Activated naive CD8-positive, alpha-beta T cell treated with anti-CD3 and anti-CD28 coated beads, Interleukin-2, amount 10 ng/mL, durations not matched to agents 7 days and 5 days (primary cell): Measurements from ENCODE around the gene KAZN. TPM values are rescaled to one million over a fixed set of nuclear protein-coding genes. Genes with fewer than 3 reads are reported as not detected.

Source experiments
- ATAC-seq: fragments of 150-1000 bp; cut with Tn5 transposase; one replicate; pipeline ENCODE4 v1.10.0; 2021; ENCODE audit warnings: low read depth, moderate library complexity
- POLR2A ChIA-PET: fragments of 350-600 bp; sonication (Branson Sonifier 250); formaldehyde crosslinking; loops from one replicate; lab custom pipeline; 2021; ENCODE audit warnings: antibody characterized with exemption; lab: Charles Lee
- DNase-seq: peaks from one replicate; pipeline ENCODE4 v3.0.0; 2021
- H3K27ac Mint-ChIP-seq: one replicate; pipeline ENCODE4 v1.8.0; 2022; ENCODE audit warnings: mild to moderate bottlenecking, mixed read lengths
- H3K27me3 Mint-ChIP-seq: one replicate; pipeline ENCODE4 v1.8.0; 2022; ENCODE audit warnings: mild to moderate bottlenecking, moderate library complexity, mixed read lengths
- H3K36me3 Mint-ChIP-seq: one replicate; pipeline ENCODE4 v1.8.0; 2021; ENCODE audit warnings: mild to moderate bottlenecking, mixed read lengths
- H3K4me1 Mint-ChIP-seq: one replicate; pipeline ENCODE4 v1.8.0; 2021; ENCODE audit warnings: mixed read lengths
- H3K4me3 Mint-ChIP-seq: one replicate; pipeline ENCODE4 v1.8.0; 2022; ENCODE audit warnings: mild to moderate bottlenecking, moderate library complexity, mixed read lengths
- H3K9me3 Mint-ChIP-seq: one replicate; pipeline ENCODE4 v1.8.0; 2021; ENCODE audit warnings: mixed read lengths
- total RNA-seq, 2 experiments: library from RNA; stranded (reverse); gene quantifications; one replicate each; pipeline ENCODE4 v1.2.3, GENCODE V29; 2021

Gene KAZN
- total RNA-seq, 2 experiments from 2014 or later = 0.91 to 1.4 TPM

DNA sequence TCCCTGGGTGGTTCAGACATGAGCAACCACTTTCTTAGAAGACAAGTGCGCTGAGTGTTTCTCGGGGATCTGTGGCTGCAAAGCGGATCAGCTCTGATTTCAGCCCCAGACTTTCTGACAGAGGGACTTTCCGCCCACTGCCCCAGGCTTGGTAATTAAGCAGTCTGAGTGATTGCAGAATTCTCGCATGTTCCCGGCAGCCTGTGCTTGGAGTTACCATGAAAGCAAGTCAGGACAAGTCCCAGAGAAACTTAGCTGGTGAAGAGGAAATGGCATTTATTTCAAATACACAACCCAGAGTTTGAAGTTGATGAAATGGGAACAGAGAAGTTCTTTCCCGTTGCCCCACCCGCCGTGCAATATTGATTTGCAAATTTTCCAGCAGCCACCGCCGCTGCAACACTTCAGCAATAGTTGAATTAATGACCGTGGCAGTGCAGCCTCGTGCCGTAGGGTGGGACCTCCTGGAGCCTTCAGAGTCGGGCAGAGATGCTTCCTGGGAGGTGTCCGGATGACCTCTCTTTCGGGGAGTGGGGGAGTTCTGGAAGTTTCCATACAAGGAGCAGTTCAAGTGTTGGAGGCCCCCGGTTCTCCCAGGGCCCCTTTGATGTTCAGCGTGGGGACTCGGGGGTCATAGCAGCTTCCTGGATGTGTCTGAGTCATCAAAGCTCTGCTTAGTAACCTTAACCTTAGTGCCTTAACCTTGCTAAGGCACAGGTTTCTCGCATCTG lies 134.7 kb downstream of the KAZN start:
- no peaks in the 10 kb centered on the region for H3K4me1 Mint-ChIP-seq
- no peak overlapping the region for H3K4me3 Mint-ChIP-seq
- H3K27ac Mint-ChIP-seq = no peak overlapping the region
- no peak for DNase-seq
- ATAC-seq = no peak
- H3K9me3 Mint-ChIP-seq = no peaks in the 10 kb centered on the region
- no peaks in the 10 kb centered on the region for H3K36me3 Mint-ChIP-seq
- POLR2A ChIA-PET = no interaction called here
- H3K27me3 Mint-ChIP-seq = peaks cover 14% of the 10 kb centered on the region

- ATAC-seq (no peak), DNase-seq (no peak)
- no peaks in the 10 kb centered on the region for H3K36me3 Mint-ChIP-seq
- no peak overlapping the region for H3K27ac Mint-ChIP-seq
- peaks cover 14% of the 10 kb centered on the region for H3K27me3 Mint-ChIP-seq
- no peak overlapping the region for H3K4me3 Mint-ChIP-seq
- POLR2A ChIA-PET = no interaction called here
- H3K9me3 Mint-ChIP-seq = no peaks in the 10 kb centered on the region
- no peaks in the 10 kb centered on the region for H3K4me1 Mint-ChIP-seq
Measured at GRCh38 chr1:14733779-14734140, 135.3 kb downstream of the KAZN start.

- POLR2A ChIA-PET = no interaction called here
- DNase-seq (no peak), ATAC-seq (no peak)
- H3K4me3 Mint-ChIP-seq = no peak overlapping the region
- H3K27me3 Mint-ChIP-seq = peaks cover 20% of the 10 kb centered on the region
- H3K36me3 Mint-ChIP-seq = no peaks in the 10 kb centered on the region
- no peaks in the 10 kb centered on the region for H3K9me3 Mint-ChIP-seq
- no peak overlapping the region for H3K27ac Mint-ChIP-seq
- H3K4me1 Mint-ChIP-seq = no peaks in the 10 kb centered on the region
Measured at GRCh38 chr1:14735841-14736240, 137.4 kb downstream of the KAZN start.

DNA sequence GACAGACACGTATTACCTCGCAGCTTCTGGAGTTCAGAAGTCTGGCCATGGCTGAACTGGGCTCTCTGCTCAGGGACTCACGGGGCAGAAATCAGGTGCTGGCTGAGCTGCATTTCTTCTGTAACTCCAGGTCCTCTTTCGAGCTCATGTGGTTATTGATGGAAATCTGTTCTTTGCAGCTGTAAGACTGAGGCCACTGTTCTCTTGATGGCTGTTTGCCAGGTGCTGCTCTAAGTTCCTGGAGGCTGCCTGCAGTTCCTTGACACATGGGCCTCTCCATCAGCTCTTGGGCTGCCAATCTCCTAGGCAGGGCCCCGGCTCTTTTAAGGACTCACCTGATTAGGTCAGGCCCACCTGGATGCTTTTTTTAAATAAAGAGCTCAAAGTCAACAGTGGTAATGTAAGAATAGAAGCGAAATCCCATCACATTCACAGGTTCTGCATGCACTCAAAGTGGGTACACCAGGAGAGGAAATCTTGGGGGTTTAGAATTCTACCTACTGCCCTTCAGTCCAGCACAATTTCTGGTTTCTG lies 139.1 kb downstream of the KAZN start:
- Mint-ChIP-seq H3K27me3 (peaks cover 28% of the 10 kb centered on the region), H3K4me3 (no peak overlapping the region), H3K9me3 (no peaks in the 10 kb centered on the region), H3K36me3 (no peaks in the 10 kb centered on the region), H3K4me1 (no peaks in the 10 kb centered on the region), H3K27ac (no peak overlapping the region)
- POLR2A ChIA-PET = no interaction called here
- DNase-seq (no peak), ATAC-seq (no peak)

DNA sequence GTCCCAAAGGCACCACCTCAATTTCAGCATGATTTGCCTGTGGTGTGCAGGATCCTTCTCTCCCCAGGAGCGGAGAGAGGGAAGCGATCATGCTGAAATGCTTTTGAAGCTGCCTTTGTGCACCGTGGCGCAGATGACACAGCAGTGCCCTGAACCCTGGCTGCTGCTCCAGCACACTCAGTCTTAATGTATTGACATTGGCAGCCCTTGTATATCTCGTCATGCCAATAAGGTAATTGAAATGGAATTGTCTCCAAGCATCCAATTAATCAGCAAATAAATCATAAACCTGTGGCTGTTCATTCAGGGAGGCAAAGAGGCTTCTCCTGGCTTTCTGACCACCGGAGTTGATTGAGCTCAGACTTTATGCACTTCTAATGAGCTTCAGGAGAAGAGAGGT lies 139.8 kb downstream of the KAZN start:
- no peaks in the 10 kb centered on the region for H3K36me3 Mint-ChIP-seq
- peaks cover 28% of the 10 kb centered on the region for H3K27me3 Mint-ChIP-seq
- H3K4me1 Mint-ChIP-seq = no peaks in the 10 kb centered on the region
- DNase-seq (no peak), ATAC-seq (no peak)
- POLR2A ChIA-PET = no interaction called here
- H3K4me3 Mint-ChIP-seq = no peak overlapping the region
- H3K9me3 Mint-ChIP-seq = no peaks in the 10 kb centered on the region
- H3K27ac Mint-ChIP-seq = no peak overlapping the region

DNA sequence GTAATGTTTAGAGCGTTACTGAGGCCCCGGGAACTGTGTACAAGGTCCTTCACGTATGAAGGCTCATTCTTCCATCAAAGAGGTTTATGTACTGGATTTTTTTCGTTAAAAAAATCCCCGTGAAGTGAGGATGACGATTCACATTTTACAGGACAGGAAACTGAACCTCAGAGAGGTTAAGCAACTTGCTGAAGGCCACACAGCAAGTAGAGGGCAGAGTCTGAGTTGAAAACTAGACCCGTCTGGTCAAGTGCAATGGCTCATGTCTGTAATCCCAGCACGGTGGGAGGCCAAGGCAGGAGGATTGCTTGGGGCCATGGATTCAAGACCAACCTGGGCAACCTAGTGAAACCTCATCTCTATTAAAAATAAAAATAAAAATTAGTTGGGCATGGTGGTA lies 140.2 kb downstream of the KAZN start:
- H3K4me3 Mint-ChIP-seq = no peak overlapping the region
- POLR2A ChIA-PET = no interaction called here
- ATAC-seq = no peak
- H3K27ac Mint-ChIP-seq = no peak overlapping the region
- H3K27me3 Mint-ChIP-seq = peaks cover 28% of the 10 kb centered on the region
- DNase-seq = no peak
- no peaks in the 10 kb centered on the region for H3K4me1 Mint-ChIP-seq
- H3K36me3 Mint-ChIP-seq = no peaks in the 10 kb centered on the region
- no peaks in the 10 kb centered on the region for H3K9me3 Mint-ChIP-seq

DNA sequence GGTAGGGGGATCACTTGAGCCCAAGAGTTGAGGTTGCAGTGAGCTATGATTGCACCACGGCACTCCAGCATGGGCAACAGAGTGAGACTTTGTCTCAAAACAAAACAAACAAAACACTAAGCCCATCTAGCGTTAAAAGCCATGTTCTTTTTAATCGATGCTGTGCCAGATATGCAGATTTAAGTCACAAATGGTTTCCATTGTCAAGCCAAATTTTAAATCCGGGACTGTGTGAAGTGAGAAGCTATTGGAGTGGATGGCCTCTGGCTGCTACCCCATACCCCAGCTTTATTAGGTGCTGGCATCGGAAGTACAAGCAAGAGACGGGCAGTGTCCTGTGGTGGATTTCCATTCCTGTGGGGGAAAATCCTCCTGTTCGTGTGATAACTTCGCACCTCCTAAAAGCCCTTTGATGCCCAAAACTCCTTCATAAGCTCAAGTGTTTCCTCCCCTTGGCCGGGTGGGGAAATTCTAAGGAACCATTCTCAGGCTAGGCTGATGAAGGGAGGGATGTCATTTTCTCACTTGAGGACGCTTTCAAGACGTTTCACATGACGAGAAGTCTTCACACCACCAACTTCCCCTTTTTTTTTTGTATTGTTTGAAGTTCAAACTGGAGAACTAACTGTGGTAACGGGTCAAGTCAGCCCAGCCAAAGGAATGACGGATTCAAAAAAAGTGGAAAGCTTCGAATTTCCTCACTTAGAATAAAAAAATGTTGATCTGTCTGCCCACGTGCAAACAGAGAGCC lies 140.8 kb downstream of the KAZN start:
- DNase-seq (no peak), ATAC-seq (no peak)
- peaks cover 28% of the 10 kb centered on the region for H3K27me3 Mint-ChIP-seq
- H3K9me3 Mint-ChIP-seq = no peaks in the 10 kb centered on the region
- no peak overlapping the region for H3K4me3 Mint-ChIP-seq
- no peaks in the 10 kb centered on the region for H3K4me1 Mint-ChIP-seq
- POLR2A ChIA-PET = no interaction called here
- no peak overlapping the region for H3K27ac Mint-ChIP-seq
- no peaks in the 10 kb centered on the region for H3K36me3 Mint-ChIP-seq

GRCh38 chr1:14740016-14740415 lies 141.5 kb downstream of the KAZN start:
- H3K4me3 Mint-ChIP-seq = no peak overlapping the region
- POLR2A ChIA-PET = no interaction called here
- peaks cover 30% of the 10 kb centered on the region for H3K27me3 Mint-ChIP-seq
- H3K9me3 Mint-ChIP-seq = no peaks in the 10 kb centered on the region
- no peak for ATAC-seq
- DNase-seq = no peak
- H3K27ac Mint-ChIP-seq = no peak overlapping the region
- H3K4me1 Mint-ChIP-seq = no peaks in the 10 kb centered on the region
- H3K36me3 Mint-ChIP-seq = no peaks in the 10 kb centered on the region

DNA sequence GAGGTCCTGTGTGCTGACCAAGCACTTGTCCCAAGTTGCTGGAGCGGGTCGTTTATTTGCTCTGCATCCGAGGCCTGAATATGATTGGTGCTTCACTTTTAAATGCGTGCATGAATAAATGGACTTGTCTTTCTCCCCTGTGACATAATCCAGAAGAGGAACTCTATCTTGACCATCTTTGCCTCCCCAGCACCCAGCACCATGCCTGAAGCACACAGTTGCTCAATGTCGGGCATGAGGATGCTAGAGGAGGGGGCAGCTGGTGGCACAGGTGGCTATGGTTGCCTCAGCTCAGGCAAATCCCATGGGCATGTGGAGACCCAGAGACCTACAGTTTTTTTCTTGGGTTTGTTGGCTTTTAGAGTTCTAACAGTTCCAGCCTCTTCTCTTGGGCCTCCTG lies 142.6 kb downstream of the KAZN start:
- no peaks in the 10 kb centered on the region for H3K4me1 Mint-ChIP-seq
- H3K27me3 Mint-ChIP-seq = peaks cover 23% of the 10 kb centered on the region
- H3K9me3 Mint-ChIP-seq = no peaks in the 10 kb centered on the region
- no peak for DNase-seq
- H3K4me3 Mint-ChIP-seq = no peak overlapping the region
- H3K27ac Mint-ChIP-seq = no peak overlapping the region
- POLR2A ChIA-PET = no interaction called here
- no peaks in the 10 kb centered on the region for H3K36me3 Mint-ChIP-seq
- ATAC-seq = no peak

DNA sequence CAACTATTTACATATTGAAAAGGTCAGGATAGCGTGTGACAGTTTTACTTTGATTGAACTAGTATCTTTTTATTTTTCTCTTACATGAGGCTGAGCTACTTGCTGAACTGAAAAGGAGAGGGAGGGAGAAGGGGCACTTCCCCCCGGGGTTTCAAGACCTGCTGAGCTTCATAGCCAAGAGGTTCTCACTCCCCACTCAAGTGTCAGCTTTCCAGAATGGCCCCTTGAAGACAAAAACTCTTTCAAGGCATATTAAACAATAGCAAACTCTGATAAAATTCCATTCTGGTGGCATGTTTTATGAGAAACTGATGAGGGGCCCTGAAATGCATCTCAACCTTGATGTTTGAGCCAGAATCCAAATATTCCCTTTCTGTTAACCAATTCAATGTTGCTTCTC lies 143.0 kb downstream of the KAZN start:
- peaks cover 23% of the 10 kb centered on the region for H3K27me3 Mint-ChIP-seq
- no peaks in the 10 kb centered on the region for H3K9me3 Mint-ChIP-seq
- POLR2A ChIA-PET = no interaction called here
- H3K27ac Mint-ChIP-seq = no peak overlapping the region
- no peak for DNase-seq
- no peak for ATAC-seq
- no peaks in the 10 kb centered on the region for H3K4me1 Mint-ChIP-seq
- H3K4me3 Mint-ChIP-seq = no peak overlapping the region
- H3K36me3 Mint-ChIP-seq = no peaks in the 10 kb centered on the region

GRCh38 chr1:14742181-14742980 lies 143.9 kb downstream of the KAZN start:
- H3K4me3 Mint-ChIP-seq = no peak overlapping the region
- no peaks in the 10 kb centered on the region for H3K4me1 Mint-ChIP-seq
- POLR2A ChIA-PET = no interaction called here
- peaks cover 16% of the 10 kb centered on the region for H3K27me3 Mint-ChIP-seq
- ATAC-seq (no peak), DNase-seq (no peak)
- no peaks in the 10 kb centered on the region for H3K36me3 Mint-ChIP-seq
- no peaks in the 10 kb centered on the region for H3K9me3 Mint-ChIP-seq
- H3K27ac Mint-ChIP-seq = no peak overlapping the region

DNA sequence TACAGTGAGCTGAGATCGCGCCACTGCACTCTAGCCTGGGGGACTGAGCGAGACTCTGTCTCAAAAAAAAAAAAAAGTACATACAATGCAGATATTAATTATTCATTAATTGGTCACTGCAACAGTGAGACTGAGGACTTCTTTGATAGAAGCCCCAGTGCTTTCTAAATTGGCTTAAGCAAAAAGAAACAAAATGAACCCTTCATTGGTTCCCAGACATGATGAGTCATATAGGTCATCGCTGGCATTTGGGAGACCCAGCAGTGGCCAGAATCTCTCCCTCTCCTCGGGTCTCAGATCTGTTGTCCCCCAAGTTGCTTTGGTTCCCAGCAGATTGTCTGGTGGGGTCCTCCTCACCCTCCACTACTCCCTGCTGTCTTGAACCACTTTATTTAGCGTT lies 144.9 kb downstream of the KAZN start:
- no peaks in the 10 kb centered on the region for H3K4me1 Mint-ChIP-seq
- peaks cover 16% of the 10 kb centered on the region for H3K27me3 Mint-ChIP-seq
- H3K36me3 Mint-ChIP-seq = no peaks in the 10 kb centered on the region
- no peak overlapping the region for H3K27ac Mint-ChIP-seq
- H3K9me3 Mint-ChIP-seq = no peaks in the 10 kb centered on the region
- ATAC-seq (no peak), DNase-seq (no peak)
- H3K4me3 Mint-ChIP-seq = no peak overlapping the region
- POLR2A ChIA-PET = no interaction called here

- no peak overlapping the region for H3K27ac Mint-ChIP-seq
- no peaks in the 10 kb centered on the region for H3K9me3 Mint-ChIP-seq
- no peaks in the 10 kb centered on the region for H3K36me3 Mint-ChIP-seq
- H3K4me3 Mint-ChIP-seq = no peak overlapping the region
- no peaks in the 10 kb centered on the region for H3K4me1 Mint-ChIP-seq
- ATAC-seq = no peak
- peaks cover 16% of the 10 kb centered on the region for H3K27me3 Mint-ChIP-seq
- POLR2A ChIA-PET = no interaction called here
- DNase-seq = no peak
Measured at GRCh38 chr1:14745001-14745720, 146.7 kb downstream of the KAZN start.
